ENCODE results near the gene DMD. TPM values are rescaled to one million over a fixed set of nuclear protein-coding genes. Genes with fewer than 3 reads are reported as not detected.

DMD gene
- total RNA-seq, 1 experiment from 2014 or later, result 47.2 TPM

DNA sequence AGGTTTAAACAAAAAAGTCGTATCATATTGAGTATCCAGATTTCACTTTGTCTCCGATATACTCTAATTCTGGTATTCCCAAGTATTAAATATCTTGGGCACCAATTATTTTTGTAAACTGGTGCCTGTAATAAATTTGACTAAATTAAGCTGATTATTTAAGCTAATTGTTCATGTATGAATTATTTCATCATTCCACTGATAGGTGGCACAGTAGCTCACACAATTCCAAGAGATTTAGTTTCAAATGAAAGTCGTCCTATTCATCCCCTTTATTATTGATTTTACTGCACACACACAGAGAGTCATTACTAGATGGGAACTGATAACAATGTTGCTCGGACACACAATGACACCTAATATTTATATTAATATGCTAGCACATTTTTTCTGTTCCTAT is 432.4 kb downstream of the DMD start:
- ChIA-PET POLR2A (no interaction called here), CTCF (no interaction called here)
- Mint-ChIP-seq H3K27ac (ENCODE audit: unreplicated experiment) (no peak overlapping the region), H3K36me3 (ENCODE audit: insufficient read depth, unreplicated experiment) (no peaks in the 10 kb centered on the region), H3K4me1 (ENCODE audit: low read depth, unreplicated experiment) (no peaks in the 10 kb centered on the region), H3K9me3 (ENCODE audit: unreplicated experiment) (peaks cover 7% of the 10 kb centered on the region), H3K4me3 (ENCODE audit: unreplicated experiment) (no peak overlapping the region), H3K27me3 (ENCODE audit: insufficient read depth, unreplicated experiment) (no peaks in the 10 kb centered on the region)
- Histone ChIP-seq H3K27me3 (replicated peaks; ENCODE audit: control insufficient read depth, insufficient read depth, low read length) (no peaks in the 10 kb centered on the region), H3K4me3 (ENCODE audit: low read depth, low read length) (no peak overlapping the region), H3K9me3 (no peaks in the 10 kb centered on the region), H3K4me1 (no peaks in the 10 kb centered on the region), H3K36me3 (ENCODE audit: control insufficient read depth, insufficient read depth, low read length) (no peaks in the 10 kb centered on the region)
- no peak for TF ChIP-seq CTCF (IDR thresholded peaks at IDR 0.05; ENCODE audit: insufficient read depth in 1 of 2, low read depth in 1 of 2, low read length in 1 of 2, severe bottlenecking in 1 of 2, unreplicated experiment in 1 of 2)
- intact Hi-C loops (cut with micrococcal nuclease; ENCODE audit: unreplicated experiment), result no loop called here
- no TSS peak for BruUV-seq (replicated peaks)
- DNase-seq, result no peak

DNA sequence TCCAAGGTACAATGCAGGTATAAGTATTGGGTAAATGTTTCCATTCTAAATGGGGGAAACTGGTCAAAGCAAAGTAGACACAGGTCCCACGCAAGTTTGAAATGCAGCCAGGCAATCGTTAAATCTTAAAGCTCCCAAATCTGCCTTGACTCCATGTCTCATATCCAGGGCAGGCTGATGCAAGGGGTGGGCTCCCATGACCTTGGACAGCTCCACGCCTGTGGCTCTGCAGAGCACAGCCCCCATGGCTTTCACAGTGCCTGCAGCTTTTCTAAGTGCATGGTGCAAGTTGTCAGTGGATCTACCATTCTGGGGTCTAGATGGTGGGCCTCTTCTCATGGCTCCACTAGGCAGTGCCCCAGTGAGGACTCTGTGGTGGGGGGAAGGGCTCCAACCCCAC is 436.4 kb downstream of the DMD start:
- Histone ChIP-seq H3K4me3 (ENCODE audit: low read depth, low read length) (no peak overlapping the region), H3K27me3 (replicated peaks; ENCODE audit: control insufficient read depth, insufficient read depth, low read length) (no peaks in the 10 kb centered on the region), H3K36me3 (ENCODE audit: control insufficient read depth, insufficient read depth, low read length) (no peaks in the 10 kb centered on the region), H3K9me3 (no peaks in the 10 kb centered on the region), H3K4me1 (no peaks in the 10 kb centered on the region)
- ChIA-PET POLR2A (no interaction called here), CTCF (no interaction called here)
- peaks cover 15% of the 10 kb centered on the region for H3K9me3 Mint-ChIP-seq (ENCODE audit: unreplicated experiment)
- no peak overlapping the region for H3K4me3 Mint-ChIP-seq (ENCODE audit: unreplicated experiment)
- no peaks in the 10 kb centered on the region for H3K4me1 Mint-ChIP-seq (ENCODE audit: low read depth, unreplicated experiment)
- no peak overlapping the region for H3K27ac Mint-ChIP-seq (ENCODE audit: unreplicated experiment)
- H3K27me3 Mint-ChIP-seq (ENCODE audit: insufficient read depth, unreplicated experiment), result no peaks in the 10 kb centered on the region
- intact Hi-C loops (cut with micrococcal nuclease; ENCODE audit: unreplicated experiment), result no loop called here
- no TSS peak for BruUV-seq (replicated peaks)
- no peak for DNase-seq
- no peaks in the 10 kb centered on the region for H3K36me3 Mint-ChIP-seq (ENCODE audit: insufficient read depth, unreplicated experiment)
- no peak for TF ChIP-seq CTCF (IDR thresholded peaks at IDR 0.05; ENCODE audit: insufficient read depth in 1 of 2, low read depth in 1 of 2, low read length in 1 of 2, severe bottlenecking in 1 of 2, unreplicated experiment in 1 of 2)

GRCh38 chrX:32749070-32749469 is 462.3 kb downstream of the DMD start:
- H3K9me3 ChIP-seq, result no peaks in the 10 kb centered on the region
- H3K9me3 Mint-ChIP-seq (ENCODE audit: unreplicated experiment), result peaks cover 9% of the 10 kb centered on the region
- H3K36me3 Mint-ChIP-seq (ENCODE audit: insufficient read depth, unreplicated experiment), result no peaks in the 10 kb centered on the region
- H3K4me1 Mint-ChIP-seq (ENCODE audit: low read depth, unreplicated experiment), result no peaks in the 10 kb centered on the region
- ChIA-PET POLR2A (no interaction called here), CTCF (no interaction called here)
- TF ChIP-seq CTCF (IDR thresholded peaks at IDR 0.05; ENCODE audit: insufficient read depth in 1 of 2, low read depth in 1 of 2, low read length in 1 of 2, severe bottlenecking in 1 of 2, unreplicated experiment in 1 of 2), result no peak
- no peak for DNase-seq
- no peaks in the 10 kb centered on the region for H3K27me3 Mint-ChIP-seq (ENCODE audit: insufficient read depth, unreplicated experiment)
- no peaks in the 10 kb centered on the region for H3K4me1 ChIP-seq
- BruUV-seq (replicated peaks), result no TSS peak
- intact Hi-C loops (cut with micrococcal nuclease; ENCODE audit: unreplicated experiment), result no loop called here
- no peaks in the 10 kb centered on the region for H3K36me3 ChIP-seq (ENCODE audit: control insufficient read depth, insufficient read depth, low read length)
- no peak overlapping the region for H3K4me3 ChIP-seq (ENCODE audit: low read depth, low read length)
- H3K27ac Mint-ChIP-seq (ENCODE audit: unreplicated experiment), result no peak overlapping the region
- no peaks in the 10 kb centered on the region for H3K27me3 ChIP-seq (replicated peaks; ENCODE audit: control insufficient read depth, insufficient read depth, low read length)
- H3K4me3 Mint-ChIP-seq (ENCODE audit: unreplicated experiment), result no peak overlapping the region

Data from Caco-2 (cell line).